HG03135 (cell line): Measurements from ENCODE around the gene ZNF385B.
A peak's percentile ranks its signal among the peaks of the same experiment; 100 is the strongest.
"Not testable (repeated sequence)": the region's sequence is repeated elsewhere in the genome, so short reads cannot be mapped to it uniquely, and the experiment has no call there.

Source experiments
- ATAC-seq: cut with Tn5 transposase; IDR thresholded peaks from one replicate; pipeline ENCODE4 v1.9.1; 2021; ENCODE audit warnings: mild to moderate bottlenecking, moderate library complexity; ENCODE audit not compliant: unreplicated experiment

The ZNF385B gene

GRCh38 chr2:179805001-179805400, 56.4 kb downstream of the ZNF385B start:
- no peak for ATAC-seq

- no peak for ATAC-seq
These were observed 57.2 kb downstream of the ZNF385B start for GRCh38 chr2:179804206-179804605.

GRCh38 chr2:179802051-179802882, 59.1 kb downstream of the ZNF385B start:
- ATAC-seq: no peak

- no peak for ATAC-seq
These were observed 60.6 kb downstream of the ZNF385B start for GRCh38 chr2:179800776-179801175.

GRCh38 chr2:179796213-179797007, 65.0 kb downstream of the ZNF385B start:
- ATAC-seq: no peak

- ATAC-seq: no peak
These were observed 67.5 kb downstream of the ZNF385B start for GRCh38 chr2:179793902-179794301.

GRCh38 chr2:179793238-179793637, 68.2 kb downstream of the ZNF385B start:
- ATAC-seq: no peak

GRCh38 chr2:179790235-179791217, 70.9 kb downstream of the ZNF385B start:
- no peak for ATAC-seq

GRCh38 chr2:179788104-179788503, 73.3 kb downstream of the ZNF385B start:
- no peak for ATAC-seq

- no peak for ATAC-seq
These were observed 73.8 kb downstream of the ZNF385B start for GRCh38 chr2:179787601-179788000.

GRCh38 chr2:179785902-179786301, 75.5 kb downstream of the ZNF385B start:
- ATAC-seq: no peak

GRCh38 chr2:179782346-179782745, 79.1 kb downstream of the ZNF385B start:
- ATAC-seq: not testable (repeated sequence)

GRCh38 chr2:179773986-179774385, 87.4 kb downstream of the ZNF385B start:
- ATAC-seq: no peak

GRCh38 chr2:179772346-179772745, 89.1 kb downstream of the ZNF385B start:
- ATAC-seq: no peak

GRCh38 chr2:179771791-179772190, 89.6 kb downstream of the ZNF385B start:
- ATAC-seq: no peak

- no peak for ATAC-seq
These were observed 91.4 kb downstream of the ZNF385B start for GRCh38 chr2:179770029-179770428.

- ATAC-seq: no peak
These were observed 92.1 kb downstream of the ZNF385B start for GRCh38 chr2:179769323-179769722.

- no peak for ATAC-seq
These were observed 92.6 kb downstream of the ZNF385B start for GRCh38 chr2:179768765-179769164.

- ATAC-seq: no peak
These were observed 95.7 kb downstream of the ZNF385B start for GRCh38 chr2:179765666-179766065.

GRCh38 chr2:179764710-179765109, 96.7 kb downstream of the ZNF385B start:
- peak; percentile 90 for ATAC-seq

GRCh38 chr2:179758636-179759035, 102.8 kb downstream of the ZNF385B start:
- no peak for ATAC-seq
